IMR-90 (cell line): ENCODE measurements around the gene VWA8. TPM values are rescaled to one million over a fixed set of nuclear protein-coding genes. Genes with fewer than 3 reads are reported as not detected.

Source experiments
- ATAC-seq: fragments of 200-7000 bp; cut with Tn5 transposase; 2 replicates; pipeline ENCODE4 v1.9.1; 2020; ENCODE audit warnings: low read depth, mild to moderate bottlenecking, moderate library complexity
- BruUV-seq: library from RNA; stranded (reverse); fragments of 400-500 nt; replicated peaks from 2 replicates; lab custom pipeline; 2021; lab: Mats Ljungman, UMichigan
- CTCF ChIA-PET: fragments of 300-600 bp; formaldehyde crosslinking; extraction: SDS; loops from one replicate; lab custom pipeline; 2021; ENCODE audit warnings: antibody characterized with exemption; lab: Yijun Ruan, JAX
- POLR2A ChIA-PET: fragments of 300-600 bp; sonication (Branson Sonifier 250); formaldehyde crosslinking; loops from one replicate; lab custom pipeline; 2022; ENCODE audit warnings: antibody characterized with exemption; ENCODE audit not compliant: unreplicated experiment; lab: Charles Lee
- DNase-seq: peaks from one replicate; pipeline ENCODE4 v3.0.0; 2013
- H2AFZ ChIP-seq: replicated peaks from 2 replicates; pipeline ENCODE3; 2013; ENCODE audit warnings: low read length, mild to moderate bottlenecking; ENCODE audit not compliant: poor library complexity
- H2AK5ac ChIP-seq: 2 replicates; pipeline ENCODE4 v1.6.1; 2013; ENCODE audit warnings: low read depth, low read length, inconsistent platforms
- H2AK9ac ChIP-seq: replicated peaks from 2 replicates; pipeline ENCODE3; 2013; ENCODE audit warnings: mild to moderate bottlenecking, low read depth, low read length, moderate library complexity; ENCODE audit not compliant: poor library complexity
- H2BK120ac ChIP-seq: 2 replicates; pipeline ENCODE4 v1.6.1; 2013; ENCODE audit warnings: low read depth, low read length, inconsistent platforms
- H2BK15ac ChIP-seq: 3 replicates; pipeline ENCODE4 v1.6.1; 2013; ENCODE audit warnings: low read depth, low read length, inconsistent platforms
- H2BK20ac ChIP-seq: 2 replicates; pipeline ENCODE4 v1.6.1; 2013; ENCODE audit warnings: low read depth, mild to moderate bottlenecking, inconsistent platforms, low read length, moderate library complexity
- H2BK5ac ChIP-seq: 2 replicates; pipeline ENCODE4 v1.6.1; 2013; ENCODE audit warnings: mild to moderate bottlenecking, low read depth, low read length, inconsistent platforms; ENCODE audit not compliant: poor library complexity, severe bottlenecking
- H3K14ac ChIP-seq: replicated peaks from 2 replicates; pipeline ENCODE4 v1.6.1; 2013; ENCODE audit warnings: low read depth, low read length, inconsistent platforms
- H3K18ac ChIP-seq: 2 replicates; pipeline ENCODE4 v1.6.1; 2013; ENCODE audit warnings: low read depth, low read length, control low read depth
- H3K23ac ChIP-seq: 2 replicates; pipeline ENCODE4 v1.6.1; 2013; ENCODE audit warnings: low read depth, low read length, inconsistent platforms
- H3K27ac ChIP-seq: 2 replicates; pipeline ENCODE4 v1.5.1; 2013; ENCODE audit warnings: mild to moderate bottlenecking, control low read depth, low read length; ENCODE audit not compliant: insufficient read depth
- H3K27me3 ChIP-seq: 2 replicates; pipeline ENCODE4 v1.6.1; 2013; ENCODE audit warnings: low read length; ENCODE audit not compliant: control insufficient read depth, insufficient read depth
- H3K36me3 ChIP-seq: 2 replicates; pipeline ENCODE4 v1.6.1; 2013; ENCODE audit warnings: low read length, mixed read lengths; ENCODE audit not compliant: control insufficient read depth, insufficient read depth
- H3K4ac ChIP-seq: 2 replicates; pipeline ENCODE4 v1.6.1; 2013; ENCODE audit warnings: low read depth, low read length, inconsistent platforms
- H3K4me1 ChIP-seq: 2 replicates; pipeline ENCODE4 v1.6.1; 2013; ENCODE audit warnings: low read length, mixed read lengths; ENCODE audit not compliant: control insufficient read depth, insufficient read depth
- H3K4me2 ChIP-seq: 2 replicates; pipeline ENCODE4 v1.6.1; 2013; ENCODE audit warnings: low read depth, mild to moderate bottlenecking, control low read depth, low read length, moderate library complexity
- H3K4me3 ChIP-seq: 2 replicates; pipeline ENCODE4 v1.5.1; 2013; ENCODE audit warnings: low read depth, mild to moderate bottlenecking, control low read depth, low read length, moderate library complexity; ENCODE audit not compliant: insufficient read depth
- H3K56ac ChIP-seq: 2 replicates; pipeline ENCODE4 v1.6.1; 2013; ENCODE audit warnings: low read length, inconsistent platforms; ENCODE audit not compliant: insufficient read depth; ENCODE audit errors: extremely low read depth
- H3K79me1 ChIP-seq, 2 experiments: 2 replicates each; pipeline ENCODE4 v1.6.1; 2013; ENCODE audit warnings: low read length in 2 of 2, inconsistent platforms in 1 of 2, low read depth in 1 of 2
- H3K9ac ChIP-seq: 2 replicates; pipeline ENCODE4 v1.6.1; 2013; ENCODE audit warnings: low read depth, low read length, control low read depth
- H3K9me1 ChIP-seq: 2 replicates; pipeline ENCODE4 v1.6.1; 2013; ENCODE audit warnings: low read length, inconsistent platforms; ENCODE audit not compliant: insufficient read depth
- H3K9me3 ChIP-seq: 2 replicates; pipeline ENCODE4 v1.6.1; 2013; ENCODE audit warnings: low read length; ENCODE audit not compliant: control insufficient read depth, insufficient read depth
- H4K20me1 ChIP-seq: 2 replicates; pipeline ENCODE4 v1.6.1; 2013; ENCODE audit warnings: low read length, inconsistent platforms; ENCODE audit not compliant: insufficient read depth
- H4K5ac ChIP-seq: 2 replicates; pipeline ENCODE4 v1.6.1; 2013; ENCODE audit warnings: mild to moderate bottlenecking, low read depth, low read length, control low read depth
- H4K8ac ChIP-seq, 2 experiments: 2 replicates each; pipeline ENCODE4 v1.6.1; 2013; ENCODE audit warnings: low read depth in 2 of 2, low read length in 2 of 2, control low read depth in 1 of 2, inconsistent platforms in 1 of 2
- H4K91ac ChIP-seq: 2 replicates; pipeline ENCODE4 v1.6.1; 2013; ENCODE audit warnings: low read depth, low read length, inconsistent platforms; ENCODE audit not compliant: insufficient read depth
- BHLHE40 ChIP-seq: fragments of 150-350 bp; IDR thresholded peaks from 2 replicates; pipeline ENCODE4 v1.6.1; 2016; ENCODE audit warnings: mild to moderate bottlenecking, low read depth, low read length
- CEBPB ChIP-seq: IDR thresholded peaks from 2 replicates; pipeline ENCODE4 v1.6.1; 2012; ENCODE audit warnings: low read depth, low read length, improper control_type of control experiment
- CHD1 ChIP-seq: IDR thresholded peaks from 2 replicates; pipeline ENCODE4 v1.6.1; 2012; ENCODE audit warnings: low read depth, low read length, improper control_type of control experiment
- ELK1 ChIP-seq: fragments of 150-350 bp; IDR thresholded peaks from 2 replicates; pipeline ENCODE4 v1.6.1; 2016; ENCODE audit warnings: low read depth, mild to moderate bottlenecking, low read length, moderate library complexity, borderline replicate concordance
- FOS ChIP-seq: fragments of 150-350 bp; IDR thresholded peaks from 2 replicates; pipeline ENCODE4 v1.6.1; 2016; ENCODE audit warnings: low read depth, low read length
- MAFK ChIP-seq: IDR thresholded peaks from 2 replicates; pipeline ENCODE4 v1.6.1; 2012; ENCODE audit warnings: low read depth, low read length, improper control_type of control experiment
- MAZ ChIP-seq: IDR thresholded peaks from 2 replicates; pipeline ENCODE4 v1.6.1; 2012; ENCODE audit warnings: low read depth, mild to moderate bottlenecking, low read length, improper control_type of control experiment, moderate library complexity, borderline replicate concordance
- MXI1 ChIP-seq: IDR thresholded peaks from 2 replicates; pipeline ENCODE4 v1.6.1; 2012; ENCODE audit warnings: low read depth, mild to moderate bottlenecking, low read length, moderate library complexity, borderline replicate concordance
- NFE2L2 ChIP-seq: fragments of 150-350 bp; IDR thresholded peaks from 2 replicates; pipeline ENCODE4 v1.6.1; 2016; ENCODE audit warnings: low read depth, mild to moderate bottlenecking, low read length
- POLR2A ChIP-seq: IDR thresholded peaks from 2 replicates; pipeline ENCODE4 v1.6.1; 2012; ENCODE audit warnings: mild to moderate bottlenecking, low read depth, low read length
- RAD21 ChIP-seq: IDR thresholded peaks from 2 replicates; pipeline ENCODE4 v1.6.1; 2012; ENCODE audit warnings: low read length, improper control_type of control experiment
- RCOR1 ChIP-seq: IDR thresholded peaks from 2 replicates; pipeline ENCODE4 v1.6.1; 2012; ENCODE audit warnings: mild to moderate bottlenecking, low read length, improper control_type of control experiment; ENCODE audit not compliant: insufficient replicate concordance
- RFX5 ChIP-seq: IDR thresholded peaks from 2 replicates; pipeline ENCODE4 v1.8.0; 2012; ENCODE audit warnings: low read depth, mild to moderate bottlenecking, low read length, moderate library complexity
- SMC3 ChIP-seq: fragments of 150-350 bp; IDR thresholded peaks from 2 replicates; pipeline ENCODE4 v1.6.1; 2016; ENCODE audit warnings: low read depth, mild to moderate bottlenecking, antibody characterized with exemption, low read length, moderate library complexity
- WGBS, 2 experiments: methylation state at CpG; one replicate each; pipeline versions ENCODE4 v1.1.5 to v1.1.7; 2013; ENCODE audit warnings: missing lambda C conversion rate in 2 of 2; ENCODE audit not compliant: insufficient read length in 1 of 2; ENCODE audit errors: extremely low coverage in 2 of 2; 5-methylcytosine and 5-hydroxymethylcytosine counted together
- dilution Hi-C: fragments of 300-500 bp; cut with HindIII; formaldehyde crosslinking; loops from one replicate; pipeline ENCODE4 v1.14.3; 2018; ENCODE audit warnings: low sequenced_read_pairs; ENCODE audit not compliant: unreplicated experiment
- in situ Hi-C: fragments of 300-500 bp; cut with MboI; formaldehyde crosslinking; loops from 3 replicates; pipeline ENCODE4 v1.14.3; 2019; ENCODE audit warnings: low sequenced_read_pairs, inconsistent platforms, mixed read lengths
- intact Hi-C: fragments of 100-400 bp; cut with micrococcal nuclease; formaldehyde crosslinking; loops from 2 replicates; pipeline ENCODE4 v1.10.0; 2022
- polyA plus RNA-seq, 3 experiments: library from polyadenylated mRNA; depleted of rRNA; stranded (reverse); fragments of >200 nt; gene quantifications; 2 replicates each; pipeline ENCODE4 v1.2.3, GENCODE V29; 2012; ENCODE audit warnings: low replicate concordance in 1 of 3
- total RNA-seq: library from RNA; depleted of rRNA; stranded (reverse); fragments of >200 nt; gene quantifications from 2 replicates; pipeline ENCODE4 v1.2.3, GENCODE V29; 2012
- TF ChIP-seq, protein P1 (sequence below): fragments of 150-350 bp; IDR thresholded peaks from 2 replicates; pipeline ENCODE4 v1.6.1; 2017; ENCODE audit warnings: mild to moderate bottlenecking, antibody characterized with exemption, low read length, low read depth
- TF ChIP-seq, protein P2 (sequence below): conservative IDR thresholded peaks from 2 replicates; pipeline ENCODE4 v1.5.1; 2012; ENCODE audit warnings: mild to moderate bottlenecking, low read depth, low read length, improper control_type of control experiment

VWA8 gene
- total and polyA plus RNA-seq, 2 of the 4 experiments (the other 2 are of a cell fraction), result 5.9 to 18.3 TPM

DNA sequence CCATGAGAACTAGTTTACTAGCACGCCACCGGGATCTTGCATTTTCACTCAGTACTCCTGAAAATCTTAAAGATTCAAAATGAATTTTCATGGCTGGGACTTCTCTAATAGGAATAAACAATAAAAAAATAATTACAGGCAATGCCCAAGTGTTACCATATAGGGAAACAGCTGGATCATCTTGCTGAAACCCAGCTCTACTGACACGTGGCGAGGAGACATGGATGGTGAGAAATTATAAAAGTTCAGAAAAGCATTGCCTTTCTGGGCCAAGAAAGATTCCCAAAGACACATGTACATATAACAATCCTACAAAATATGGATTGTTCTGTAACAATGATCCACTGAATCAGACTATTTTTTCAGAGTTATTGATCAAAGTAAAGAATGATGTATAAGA lies 294.3 kb downstream of the VWA8 start:
- CTCF ChIA-PET, result no interaction called here
- Histone ChIP-seq H3K4me1 (no peaks in the 10 kb centered on the region), H2AK5ac (no peak overlapping the region), H3K9me3 (no peaks in the 10 kb centered on the region), H3K27ac (no peak overlapping the region), H2AFZ (no peak overlapping the region), H4K8ac (no peak overlapping the region), H3K79me1 (no peaks in the 10 kb centered on the region), H2BK15ac (no peak overlapping the region), H2AK9ac (no peak overlapping the region), H3K36me3 (no peaks in the 10 kb centered on the region), H3K27me3 (no peaks in the 10 kb centered on the region), H2BK20ac (no peak overlapping the region), H4K5ac (no peak overlapping the region), H3K14ac (no peak overlapping the region), H2BK5ac (no peak overlapping the region), H4K20me1 (no peaks in the 10 kb centered on the region), H4K91ac (no peak overlapping the region), H3K9me1 (no peaks in the 10 kb centered on the region), H3K56ac (no peak overlapping the region), H3K9ac (no peak overlapping the region), H2BK120ac (no peak overlapping the region), H3K18ac (no peak overlapping the region), H3K4me3 (no peak overlapping the region), H3K4me2 (no peak overlapping the region), H3K23ac (no peak overlapping the region), H3K4ac (no peak overlapping the region)
- ATAC-seq, result no peak
- BruUV-seq, result no TSS peak
- dilution Hi-C loops, result no loop called here
- no peak for TF ChIP-seq MXI1
- TF ChIP-seq, protein P1, sequence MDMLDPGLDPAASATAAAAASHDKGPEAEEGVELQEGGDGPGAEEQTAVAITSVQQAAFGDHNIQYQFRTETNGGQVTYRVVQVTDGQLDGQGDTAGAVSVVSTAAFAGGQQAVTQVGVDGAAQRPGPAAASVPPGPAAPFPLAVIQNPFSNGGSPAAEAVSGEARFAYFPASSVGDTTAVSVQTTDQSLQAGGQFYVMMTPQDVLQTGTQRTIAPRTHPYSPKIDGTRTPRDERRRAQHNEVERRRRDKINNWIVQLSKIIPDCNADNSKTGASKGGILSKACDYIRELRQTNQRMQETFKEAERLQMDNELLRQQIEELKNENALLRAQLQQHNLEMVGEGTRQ, result no peak
- no peak for TF ChIP-seq CHD1
- TF ChIP-seq RAD21, result no peak
- no peak for TF ChIP-seq ELK1
- no peak for TF ChIP-seq CEBPB
- TF ChIP-seq, protein P2, sequence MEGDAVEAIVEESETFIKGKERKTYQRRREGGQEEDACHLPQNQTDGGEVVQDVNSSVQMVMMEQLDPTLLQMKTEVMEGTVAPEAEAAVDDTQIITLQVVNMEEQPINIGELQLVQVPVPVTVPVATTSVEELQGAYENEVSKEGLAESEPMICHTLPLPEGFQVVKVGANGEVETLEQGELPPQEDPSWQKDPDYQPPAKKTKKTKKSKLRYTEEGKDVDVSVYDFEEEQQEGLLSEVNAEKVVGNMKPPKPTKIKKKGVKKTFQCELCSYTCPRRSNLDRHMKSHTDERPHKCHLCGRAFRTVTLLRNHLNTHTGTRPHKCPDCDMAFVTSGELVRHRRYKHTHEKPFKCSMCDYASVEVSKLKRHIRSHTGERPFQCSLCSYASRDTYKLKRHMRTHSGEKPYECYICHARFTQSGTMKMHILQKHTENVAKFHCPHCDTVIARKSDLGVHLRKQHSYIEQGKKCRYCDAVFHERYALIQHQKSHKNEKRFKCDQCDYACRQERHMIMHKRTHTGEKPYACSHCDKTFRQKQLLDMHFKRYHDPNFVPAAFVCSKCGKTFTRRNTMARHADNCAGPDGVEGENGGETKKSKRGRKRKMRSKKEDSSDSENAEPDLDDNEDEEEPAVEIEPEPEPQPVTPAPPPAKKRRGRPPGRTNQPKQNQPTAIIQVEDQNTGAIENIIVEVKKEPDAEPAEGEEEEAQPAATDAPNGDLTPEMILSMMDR, result no peak
- TF ChIP-seq SMC3, result no peak
- no peak for TF ChIP-seq BHLHE40
- TF ChIP-seq MAZ, result no peak
- TF ChIP-seq NFE2L2, result no peak
- no peak for TF ChIP-seq RCOR1
- TF ChIP-seq MAFK, result no peak
- no peak for TF ChIP-seq FOS
- TF ChIP-seq RFX5, result no peak
- no peak for TF ChIP-seq POLR2A
- no CpG with 5 or more reads among the region's 4 CpGs for WGBS, 2 experiments
- POLR2A ChIA-PET, result no interaction called here
- in situ Hi-C loops, result loop anchor here (5.0 to 10.0 kb wide), 2 partner anchors 378 to 446 kb away; partner anchors contain the start of gene DGKH
- DNase-seq, result no peak
- intact Hi-C loops, result loop anchor here (5.0 to 10.0 kb wide), 2 partner anchors 278 to 551 kb away; no protein-coding TSS in a partner anchor
